Non-pigmented ciliary epithelial cell (primary cell): Measurements from ENCODE around the gene DQX1.
"Not testable (repeated sequence)": the region's sequence is repeated elsewhere in the genome, so short reads cannot be mapped to it uniquely, and the experiment has no call there.

Experiments
- DNase-seq: peaks from one replicate; pipeline ENCODE4 v3.0.0-alpha.2; 2010; ENCODE audit warnings: low read depth

The DQX1 gene

GRCh38 chr2:74496997-74497776 is 28.8 kb downstream of the DQX1 start:
- DNase-seq, result no peak

DNA sequence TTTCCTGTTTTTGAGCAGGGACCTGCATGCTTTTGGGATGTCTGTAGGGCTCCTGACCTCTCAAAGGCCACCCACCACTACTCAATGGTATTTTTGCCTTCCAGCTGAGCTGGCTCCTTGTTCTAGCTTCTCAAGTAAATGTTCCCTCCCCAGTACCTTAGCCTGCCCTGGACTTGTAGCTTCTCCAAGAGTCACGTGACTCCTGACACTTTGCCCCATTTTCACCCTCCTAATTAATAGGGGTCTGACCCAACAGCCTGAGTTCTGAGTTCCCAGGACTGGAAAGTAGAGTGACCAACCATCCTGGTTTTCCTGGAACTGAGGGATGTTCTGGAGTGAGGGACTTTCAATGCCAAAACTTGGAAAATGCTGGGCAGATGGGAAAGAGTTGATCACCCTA is 30.6 kb downstream of the DQX1 start:
- no peak for DNase-seq

- no peak for DNase-seq
These were observed 32.5 kb downstream of the DQX1 start for GRCh38 chr2:74493546-74493945.

DNA sequence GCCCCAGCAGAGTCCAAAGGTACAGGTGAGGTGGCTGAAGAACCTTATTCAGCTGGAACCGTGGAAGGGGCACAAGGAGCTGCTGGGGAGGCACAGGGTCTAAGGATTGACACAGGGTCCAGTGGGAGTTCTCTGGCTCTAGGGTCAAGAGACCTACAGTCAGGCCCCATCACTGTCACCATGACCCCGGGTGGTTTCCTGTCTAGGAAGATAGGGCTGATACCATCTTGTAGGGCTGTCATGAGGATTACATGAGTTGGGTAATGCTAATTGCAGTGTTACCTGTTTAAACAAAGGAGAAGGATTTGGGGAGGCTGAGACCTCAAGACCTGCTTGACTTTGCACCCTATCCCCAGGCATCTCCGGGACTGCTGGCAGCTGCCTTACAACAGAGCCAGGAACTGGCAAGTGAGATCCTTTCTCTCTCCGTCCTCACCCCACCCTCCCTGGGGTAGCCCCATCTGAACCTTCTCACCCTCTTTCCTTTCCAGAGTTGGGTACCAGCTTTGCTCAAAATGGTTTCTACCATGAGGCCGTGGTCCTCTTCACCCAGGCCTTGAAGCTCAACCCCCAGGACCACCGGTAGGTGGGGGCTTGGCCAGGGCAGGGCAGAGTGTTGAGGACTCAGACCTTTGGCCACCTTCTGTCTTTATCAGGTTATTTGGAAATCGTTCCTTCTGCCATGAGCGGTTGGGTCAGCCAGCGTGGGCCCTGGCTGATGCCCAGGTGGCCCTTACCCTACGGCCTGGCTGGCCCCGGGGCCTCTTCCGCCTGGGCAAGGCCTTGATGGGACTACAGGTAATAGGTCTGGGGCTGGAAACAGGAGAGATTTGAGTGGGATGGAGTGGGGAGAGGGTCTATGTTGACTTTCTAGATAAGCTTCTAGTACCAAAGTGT is 34.1 kb downstream of the DQX1 start:
- no peak for DNase-seq

- no peak for DNase-seq
These were observed 36.1 kb downstream of the DQX1 start for GRCh38 chr2:74489906-74490305.

- DNase-seq, result no peak
These were observed 37.2 kb downstream of the DQX1 start for GRCh38 chr2:74488643-74489481.

DNA sequence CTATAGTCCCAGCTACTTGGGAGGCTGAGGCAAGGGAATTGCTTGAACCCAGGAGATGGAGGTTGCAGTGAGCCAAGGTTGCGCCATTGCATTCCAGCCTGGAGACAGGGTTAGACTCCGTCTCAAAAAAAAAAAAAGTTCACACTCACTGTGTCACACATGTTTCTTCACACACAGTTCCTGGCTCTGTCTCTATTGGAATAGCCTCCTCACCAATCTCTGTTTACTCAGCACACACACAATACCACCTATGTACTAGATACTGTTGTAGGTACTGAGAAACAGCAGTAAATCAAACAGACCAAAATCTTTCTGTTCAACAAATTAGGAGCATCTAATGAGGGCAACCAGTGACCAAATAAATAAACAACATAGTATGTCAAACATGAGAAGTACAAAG is 39.9 kb downstream of the DQX1 start:
- DNase-seq, result no peak

GRCh38 chr2:74483675-74484164 is 42.3 kb downstream of the DQX1 start:
- DNase-seq, result not testable (repeated sequence)

DNA sequence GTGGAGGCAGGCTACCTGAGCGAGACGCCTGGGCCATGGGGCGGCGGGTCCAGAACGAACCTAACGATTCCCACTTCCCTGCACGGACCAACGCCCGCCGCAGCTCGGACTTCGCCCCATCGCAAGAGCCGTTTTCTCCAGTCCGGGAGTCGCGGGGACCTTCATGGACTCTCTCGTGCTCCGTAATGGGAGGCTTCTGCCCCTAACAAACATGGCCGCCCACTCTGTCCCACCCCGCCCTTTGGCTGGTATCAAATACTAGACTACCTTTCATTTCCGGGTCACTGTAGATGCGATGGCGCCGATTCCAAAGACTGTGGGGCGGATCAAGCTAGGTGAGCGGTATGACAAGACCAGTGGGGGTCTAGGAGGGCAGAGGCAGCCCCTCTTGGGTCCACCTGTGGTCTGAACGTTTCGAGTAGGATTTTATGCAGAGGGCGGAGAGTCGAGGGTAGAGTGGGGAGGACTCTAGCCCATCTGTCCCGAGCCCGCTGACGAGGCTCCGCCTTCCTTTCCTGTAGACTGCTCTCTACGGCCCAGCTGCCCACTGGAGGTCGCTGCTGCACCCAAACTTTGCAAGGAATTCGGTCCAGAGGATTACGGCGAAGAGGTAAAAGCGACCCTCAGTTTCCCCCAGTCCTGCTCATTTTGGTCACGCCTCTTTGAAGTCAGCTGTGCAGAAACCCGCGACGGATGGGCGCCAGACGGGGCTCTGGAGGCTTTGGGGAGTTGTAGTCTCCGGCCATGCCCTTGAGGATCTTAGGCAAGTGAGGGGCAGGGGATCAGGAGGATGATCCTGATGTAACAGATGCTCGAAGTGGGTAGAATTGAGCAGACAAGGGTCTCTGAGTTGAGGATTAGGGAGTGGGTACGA is 43.0 kb downstream of the DQX1 start, which contains the start of the genes CCDC142 and TTC31:
Gene CCDC142, minus strand, starts transcription at position 198 of the 874 bp plus-strand sequence. Its CDS starts 161 bp downstream, at position 37.
Gene TTC31, plus strand, starts transcription at position 281 of the 874 bp plus-strand sequence. Its CDS starts 15 bp downstream, at position 296.
- peak; percentile 77 for DNase-seq

DNA sequence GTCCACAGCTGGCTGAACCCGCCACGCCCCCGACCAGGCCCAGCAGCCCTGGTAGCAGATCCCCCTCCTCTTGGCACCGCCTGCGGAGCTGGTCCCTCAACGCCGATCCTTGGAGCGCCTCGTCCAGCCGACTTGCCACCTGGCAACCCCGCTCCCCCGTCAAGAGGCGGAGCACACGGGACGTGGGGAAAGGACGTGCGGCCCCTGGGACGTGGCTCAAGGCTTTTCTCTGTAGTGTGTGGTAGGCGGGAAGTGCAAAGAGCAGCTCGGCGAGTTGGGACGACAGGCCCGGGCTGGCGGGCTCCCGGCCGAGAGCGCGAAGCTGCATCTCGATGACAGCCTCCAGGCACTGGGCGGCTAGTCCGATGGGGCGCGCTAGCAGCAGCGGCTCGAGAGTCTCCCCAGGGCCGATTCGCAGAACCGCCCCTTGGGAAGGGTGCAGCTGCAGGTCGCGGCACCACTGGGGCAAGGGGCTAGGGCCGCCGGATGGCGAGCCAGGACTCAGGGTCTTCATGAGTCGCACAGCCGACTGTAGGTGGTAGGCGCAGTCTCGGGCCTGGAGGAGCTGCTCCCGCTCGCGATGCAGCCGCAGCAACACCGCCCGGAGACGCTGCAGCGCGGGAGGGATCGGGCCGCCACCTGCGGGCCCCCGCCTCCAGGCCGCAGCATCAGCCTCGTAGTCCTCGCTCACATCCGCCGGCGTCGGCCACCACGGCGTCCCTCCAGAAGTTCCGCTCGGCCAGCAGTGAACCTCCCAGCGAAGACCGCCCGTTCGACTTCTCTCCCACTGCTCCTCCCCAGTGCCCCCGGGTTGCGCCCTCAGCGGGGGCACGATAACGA is 43.9 kb downstream of the DQX1 start:
- no peak for DNase-seq

GRCh38 chr2:74481431-74481830 is 44.6 kb downstream of the DQX1 start:
- no peak for DNase-seq

- DNase-seq, result no peak
These were observed 51.1 kb downstream of the DQX1 start for GRCh38 chr2:74474899-74475298.

DNA sequence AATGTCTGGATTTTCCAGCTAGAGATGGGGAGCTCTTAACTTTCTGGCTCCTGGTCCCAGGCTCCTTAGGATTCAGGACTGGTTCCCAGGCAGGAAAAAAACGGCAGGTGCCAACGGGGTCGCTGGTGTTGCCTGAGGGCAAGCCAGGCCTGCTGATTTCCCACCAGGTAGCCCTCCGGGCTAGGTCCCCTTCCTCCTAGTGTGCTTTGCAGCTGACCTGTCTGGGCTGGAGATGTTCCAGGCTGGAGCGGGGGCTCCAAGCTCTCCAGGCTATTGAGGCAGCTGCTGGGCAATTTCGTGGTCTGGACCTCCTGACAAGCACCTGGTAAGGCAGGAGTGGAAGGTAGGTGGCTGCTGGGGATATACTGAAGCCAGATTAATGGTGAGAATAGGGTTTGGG is 51.5 kb downstream of the DQX1 start:
- DNase-seq, result no peak

- no peak for DNase-seq
These were observed 53.1 kb downstream of the DQX1 start for GRCh38 chr2:74472945-74473258.

- DNase-seq, result peak; percentile 78
These were observed 53.7 kb downstream of the DQX1 start, which contains the start of gene MRPL53 for GRCh38 chr2:74472086-74472944. Gene MRPL53, minus strand, starts transcription at chr2:74472680. Its CDS starts 20 bp downstream, at chr2:74472660.

- DNase-seq, result no peak
These were observed 54.5 kb downstream of the DQX1 start for GRCh38 chr2:74471332-74472065.

DNA sequence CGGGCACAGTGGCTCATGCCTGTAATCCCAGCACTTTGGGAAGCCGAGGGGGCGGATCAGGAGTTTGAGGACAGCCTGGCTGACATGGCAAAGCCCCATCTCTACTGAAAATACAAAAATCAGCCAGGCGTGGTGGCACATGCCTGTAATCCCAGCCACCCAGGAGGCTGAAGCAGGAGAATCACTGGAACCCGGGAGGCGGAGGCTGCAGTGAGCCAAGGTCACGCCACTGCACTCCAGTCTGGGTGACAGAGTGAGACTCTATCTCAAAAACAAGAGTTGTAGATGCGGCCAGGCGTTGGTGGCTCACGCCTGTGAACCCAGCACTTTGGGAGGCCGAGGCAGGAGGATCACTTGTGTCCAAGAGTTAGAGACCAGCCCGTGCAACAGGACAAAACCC is 55.3 kb downstream of the DQX1 start:
- not testable (repeated sequence) for DNase-seq
